GM18499 (cell line): Measurements from ENCODE around the gene PLA2G15.

Source experiments
- ATAC-seq: cut with Tn5 transposase; IDR thresholded peaks from one replicate; pipeline ENCODE4 v1.9.1; 2021; ENCODE audit warnings: moderate number of reproducible peaks; ENCODE audit not compliant: insufficient read depth, unreplicated experiment

Gene PLA2G15

DNA sequence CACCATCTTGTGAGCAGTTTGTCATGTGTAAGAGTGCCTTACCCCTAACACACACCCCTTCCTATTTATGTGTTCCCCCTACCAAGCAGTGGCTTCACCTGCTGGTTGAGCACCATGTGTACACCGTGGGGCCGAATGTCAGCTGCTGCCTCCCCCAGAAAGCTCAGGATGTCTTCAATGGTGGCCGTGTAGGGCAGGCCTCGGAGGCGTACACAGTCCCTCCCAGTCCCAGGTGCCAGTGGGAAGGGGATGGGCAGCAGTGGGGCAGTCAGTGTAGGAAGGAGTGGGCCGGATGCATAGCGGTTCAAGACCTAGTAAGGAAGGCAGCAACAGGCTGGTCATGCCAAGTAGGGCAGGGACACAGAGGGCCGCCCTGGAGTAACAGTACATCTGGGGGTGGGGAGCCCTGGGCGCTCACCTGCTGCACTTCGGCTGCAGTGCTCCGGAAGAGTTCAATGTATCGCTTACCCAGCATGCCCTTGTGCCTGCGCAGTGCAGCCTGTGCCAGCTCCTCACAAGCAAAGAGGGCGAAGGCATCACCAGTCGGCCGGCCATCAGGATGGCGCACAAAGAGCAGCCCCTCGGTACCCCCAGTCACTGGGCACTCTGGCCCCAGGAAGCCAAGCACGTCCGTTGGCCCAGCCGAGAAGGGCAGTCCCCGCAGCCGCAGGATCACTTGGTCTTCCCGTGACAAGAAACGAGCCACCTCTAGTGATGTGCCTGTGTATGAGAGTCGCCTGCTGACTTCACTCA is 13.6 kb upstream of the PLA2G15 start:
- no peak for ATAC-seq

DNA sequence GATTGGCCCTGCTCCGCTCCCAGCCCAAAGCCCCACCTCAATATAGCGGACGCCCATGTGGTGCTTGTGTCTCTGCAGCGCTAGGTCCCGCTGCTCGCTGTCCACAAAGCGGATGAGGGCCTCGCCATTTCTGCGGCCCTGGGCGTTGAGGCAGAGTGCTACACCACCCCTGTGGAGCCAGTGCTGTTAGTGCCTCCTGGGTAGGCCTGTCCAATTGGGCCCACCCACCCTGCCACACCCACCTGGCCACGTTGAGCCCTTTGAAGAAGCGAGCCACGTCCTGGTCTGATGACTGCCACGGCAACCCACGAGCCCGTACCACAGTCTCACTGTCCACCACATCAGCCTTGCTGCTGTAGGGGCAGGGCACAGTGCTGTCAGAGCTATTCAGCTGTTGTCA is 12.8 kb upstream of the PLA2G15 start:
- ATAC-seq, result no peak

DNA sequence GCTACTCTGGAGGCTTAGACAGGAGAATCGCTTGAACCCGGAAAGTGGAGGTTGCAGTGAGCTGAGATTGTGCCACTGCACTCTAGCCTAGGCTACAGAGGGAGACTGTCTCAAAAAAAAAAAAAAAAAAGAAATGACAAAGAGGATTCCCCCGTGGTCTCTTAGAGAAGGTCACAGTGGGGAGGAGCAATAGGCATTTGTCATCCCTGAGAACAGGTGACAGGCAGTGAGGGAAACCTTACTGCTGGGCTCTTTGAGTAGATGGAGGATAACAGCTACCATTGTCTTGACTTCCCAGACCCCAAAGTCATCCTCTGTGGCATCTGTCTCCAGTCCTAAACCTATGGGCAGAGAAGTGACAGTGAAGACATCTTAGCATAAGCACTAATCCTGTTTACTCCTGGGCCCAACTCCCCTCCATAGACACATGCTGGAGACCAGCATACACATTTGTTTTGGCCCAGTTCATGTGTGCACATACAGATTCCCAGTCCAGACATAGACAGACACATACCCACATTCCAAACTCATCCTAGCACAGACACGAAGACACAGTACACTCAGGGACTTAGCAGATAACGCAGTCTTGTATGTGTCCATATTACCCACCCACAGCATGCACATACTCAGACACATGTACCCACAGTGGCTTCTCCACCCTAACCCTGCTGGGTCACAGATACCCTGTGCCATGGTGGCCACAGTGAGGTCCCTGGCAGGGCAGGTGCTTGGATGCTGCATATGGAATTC is 11.9 kb upstream of the PLA2G15 start:
- no peak for ATAC-seq

DNA sequence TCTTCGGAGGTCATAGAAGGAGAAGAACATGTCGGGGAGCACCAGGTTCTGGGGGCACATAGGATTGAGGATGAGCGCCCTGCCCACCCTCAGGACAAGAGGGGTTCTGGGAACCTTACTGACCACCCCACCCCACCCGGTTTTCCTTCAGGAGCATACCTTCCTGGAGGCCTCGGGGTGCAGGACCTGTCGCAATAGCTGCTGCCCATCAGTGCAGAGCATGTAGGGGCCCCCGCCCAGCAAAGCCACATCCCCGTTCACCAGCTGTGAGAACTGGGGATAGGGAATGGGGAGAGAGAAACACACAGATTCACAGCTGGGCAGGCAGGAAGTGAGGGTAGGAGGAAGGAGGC is 11.4 kb upstream of the PLA2G15 start:
- ATAC-seq, result no peak

DNA sequence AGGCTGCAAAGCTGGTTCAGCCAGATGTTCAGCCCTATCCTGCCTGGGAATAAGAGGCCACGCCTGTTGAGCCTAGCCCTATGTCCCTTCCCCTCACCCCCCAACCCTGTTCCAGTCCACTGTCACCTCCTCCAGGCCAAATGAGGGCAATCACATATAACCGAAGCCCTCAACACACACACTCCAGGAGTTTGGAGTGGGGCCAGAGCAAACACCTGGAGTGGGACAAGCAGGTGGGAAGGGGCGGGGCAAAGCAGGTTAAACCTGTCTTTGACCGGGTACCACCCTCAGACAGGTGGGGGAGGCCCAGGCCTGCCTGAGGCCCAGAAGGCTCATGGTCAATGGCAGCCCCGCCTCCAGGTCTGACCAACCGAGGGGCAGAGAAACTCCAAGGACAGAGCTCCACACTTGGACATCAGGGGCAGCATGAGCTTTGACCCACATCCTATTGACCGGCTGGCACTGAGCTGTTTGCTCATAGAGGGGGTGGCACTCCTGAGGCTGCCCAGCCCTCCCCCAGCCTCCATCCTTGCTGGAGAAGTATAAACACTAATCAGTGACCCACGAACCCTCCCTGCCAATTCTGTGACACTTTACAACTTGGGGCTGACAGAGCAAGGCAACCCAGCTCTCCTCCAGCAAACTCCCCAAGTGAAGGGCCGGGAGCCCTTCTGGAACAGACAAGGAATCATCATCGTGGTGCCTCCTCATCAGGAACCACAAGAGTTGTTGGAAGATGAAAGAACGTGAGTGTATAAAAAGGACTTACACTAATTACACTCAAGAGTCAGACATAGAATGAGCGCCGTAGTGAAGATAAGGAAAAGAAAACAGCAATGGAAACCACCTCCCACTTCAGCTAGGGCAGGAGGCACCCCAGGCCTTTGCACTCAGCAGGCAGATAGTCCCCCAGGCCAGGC is 10.7 kb upstream of the PLA2G15 start:
- no peak for ATAC-seq

DNA sequence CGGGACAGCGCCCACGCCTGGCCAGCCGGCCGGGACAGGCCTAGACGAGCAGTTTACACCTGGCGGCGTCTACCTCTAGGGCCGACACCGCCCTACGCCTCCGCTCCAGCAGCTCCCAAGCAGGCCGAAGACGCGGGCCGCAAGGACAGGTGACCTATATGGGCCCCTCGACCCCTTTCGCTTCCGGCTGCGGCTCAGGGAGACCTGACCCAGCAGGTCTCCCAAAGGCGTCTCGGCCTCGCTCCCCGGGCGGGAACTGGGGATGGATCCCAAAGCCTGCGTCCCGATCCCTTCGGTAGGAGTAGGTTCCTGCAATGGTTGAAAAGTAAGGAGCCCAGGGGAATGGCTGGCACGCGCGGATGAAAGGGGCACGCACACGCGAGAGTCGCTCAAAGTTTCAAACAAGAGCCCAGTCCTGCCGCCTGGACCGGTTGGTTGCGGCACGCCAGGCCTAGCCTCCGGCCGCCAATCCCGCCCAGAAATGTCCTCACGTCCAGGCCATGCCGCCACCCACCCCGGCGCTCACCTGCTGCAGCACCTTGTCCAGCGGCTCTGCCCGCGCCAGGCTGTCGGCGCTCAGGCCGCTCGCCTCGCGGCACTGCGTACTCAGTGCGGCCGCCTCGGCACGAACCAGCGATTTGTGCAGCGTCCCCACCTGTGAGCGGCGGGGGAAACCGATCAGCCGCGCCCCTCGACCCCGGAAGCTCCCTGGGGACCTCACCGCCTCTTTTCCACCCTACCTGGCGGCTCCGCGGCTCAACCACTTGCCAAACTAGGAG is 9.9 kb upstream of the PLA2G15 start:
- no peak for ATAC-seq

DNA sequence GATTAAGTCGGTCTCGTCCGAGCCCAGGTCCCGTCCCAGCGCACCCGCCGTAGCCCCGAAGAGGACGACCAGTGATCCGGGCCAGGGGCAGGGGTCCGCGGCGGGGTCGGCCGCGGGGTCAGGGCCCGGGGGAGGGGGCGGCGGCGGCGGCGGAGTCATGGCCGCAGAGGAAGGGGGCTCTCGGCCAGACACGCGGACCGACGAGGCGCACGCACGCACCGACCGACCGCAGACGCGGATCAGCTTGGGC is 9.4 kb upstream of the PLA2G15 start, which contains the start of gene ESRP2:
ESRP2 (minus strand) TSS at position 241 of the 250 bp plus-strand sequence; CDS start at position 159, 82 bp downstream.
- ATAC-seq, result no peak

DNA sequence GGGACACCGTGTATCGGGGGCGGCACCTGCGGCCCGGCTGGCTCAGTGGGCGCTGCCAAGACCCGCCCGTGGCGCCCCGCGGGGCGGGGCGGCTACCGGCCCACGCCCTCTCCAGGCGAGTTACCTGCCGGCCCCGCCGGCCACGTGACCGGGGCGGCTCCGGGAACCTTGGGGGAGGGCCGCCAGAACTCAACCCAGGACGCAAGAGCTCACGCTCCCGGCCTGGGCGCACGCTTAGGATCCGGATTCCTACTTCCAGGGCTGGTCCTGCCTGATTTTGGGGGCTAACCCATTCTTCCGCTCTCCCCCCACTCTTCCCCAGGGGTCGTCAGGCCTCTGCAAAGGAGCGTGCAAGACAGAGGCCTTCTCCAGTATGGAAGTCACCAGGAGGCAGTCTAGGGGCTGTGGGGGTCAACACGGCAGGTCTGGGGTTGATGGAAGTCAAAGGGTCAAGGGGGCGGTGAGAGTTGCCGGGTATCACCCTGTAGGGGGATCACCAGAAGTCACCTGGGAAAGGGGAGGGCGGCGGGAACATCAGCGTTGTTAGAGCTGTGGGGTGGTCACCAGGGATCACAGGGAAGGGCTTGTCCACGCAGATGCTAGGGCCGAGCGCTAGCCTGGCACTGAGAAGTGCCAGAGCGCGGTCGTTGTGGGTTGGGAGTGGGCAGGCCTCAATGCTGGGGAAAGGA is 8.9 kb upstream of the PLA2G15 start:
- no peak for ATAC-seq

DNA sequence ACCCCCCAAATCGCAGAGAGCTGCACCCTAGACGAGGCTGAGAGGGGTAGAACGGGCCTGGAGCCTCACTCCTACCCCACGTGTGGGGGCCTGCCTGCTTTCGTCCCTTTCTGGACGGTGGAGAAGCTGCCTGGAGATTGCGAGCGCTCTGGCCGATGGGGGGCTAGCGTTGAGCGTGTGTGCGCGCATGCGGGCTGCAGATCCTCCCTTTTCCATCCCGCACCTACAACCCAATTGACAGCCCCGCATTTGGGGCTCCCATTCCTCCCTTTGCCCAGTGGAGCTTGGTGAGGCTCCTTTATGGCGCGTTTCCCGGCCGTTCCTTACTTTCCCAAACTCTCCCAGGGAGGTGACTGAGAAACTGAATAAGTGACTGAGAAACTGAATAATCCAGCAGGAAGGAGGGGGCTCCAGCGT is 8.3 kb upstream of the PLA2G15 start:
- no peak for ATAC-seq

DNA sequence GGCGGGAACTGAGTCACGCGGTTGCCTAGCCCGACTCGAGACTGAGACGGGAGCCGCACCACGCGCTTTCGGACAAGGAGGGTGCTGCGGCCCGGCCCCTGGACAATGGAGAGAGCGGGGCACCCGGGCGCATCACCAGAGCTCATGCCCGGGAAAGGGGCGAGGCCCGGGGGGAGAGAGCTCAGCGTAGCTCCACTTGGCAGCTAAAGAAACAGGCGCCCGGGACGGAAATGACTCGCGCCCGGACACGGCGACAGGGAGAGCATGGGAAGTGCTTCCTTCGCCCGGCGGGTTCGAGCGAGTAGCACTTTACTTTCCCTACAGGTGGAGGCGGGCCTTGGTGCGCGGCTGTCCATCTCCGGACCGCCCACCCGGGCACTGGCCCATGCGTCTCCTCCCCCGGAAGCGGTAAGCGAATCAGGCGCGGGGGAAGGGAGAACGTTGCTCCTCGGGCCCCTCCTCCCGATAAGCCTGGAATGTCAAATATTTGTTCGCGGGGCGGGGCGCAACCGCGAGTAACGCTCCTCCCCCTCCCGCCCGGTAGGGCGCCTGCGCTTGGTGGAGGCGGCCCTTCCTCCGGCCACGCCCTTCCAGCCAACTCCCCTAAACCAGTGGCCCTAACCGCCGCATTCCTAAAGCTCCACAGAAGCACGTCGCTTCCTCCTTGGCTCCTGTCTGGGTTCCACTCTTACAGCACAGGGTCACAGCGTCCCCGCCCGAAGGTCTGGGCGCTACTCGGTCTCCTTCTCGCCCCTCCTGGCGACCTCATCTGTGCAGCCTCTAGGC is 7.7 kb upstream of the PLA2G15 start:
- peak; percentile 53 for ATAC-seq

DNA sequence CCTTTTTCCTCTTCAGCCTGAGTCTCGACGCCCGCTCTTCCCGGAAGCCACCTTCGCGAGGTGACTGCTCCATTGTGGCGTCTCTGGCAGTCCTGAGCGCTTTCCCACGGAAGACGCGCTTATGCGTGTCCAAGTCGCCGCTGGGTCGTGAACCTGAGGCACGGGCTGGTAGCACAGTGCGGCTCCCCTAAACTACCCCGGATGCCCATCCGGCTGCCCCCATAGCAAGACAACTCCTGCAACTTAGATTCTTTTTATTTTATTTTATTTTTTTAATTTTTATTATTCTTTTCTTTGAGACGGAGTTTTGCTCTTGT is 7.2 kb upstream of the PLA2G15 start:
- no peak for ATAC-seq

DNA sequence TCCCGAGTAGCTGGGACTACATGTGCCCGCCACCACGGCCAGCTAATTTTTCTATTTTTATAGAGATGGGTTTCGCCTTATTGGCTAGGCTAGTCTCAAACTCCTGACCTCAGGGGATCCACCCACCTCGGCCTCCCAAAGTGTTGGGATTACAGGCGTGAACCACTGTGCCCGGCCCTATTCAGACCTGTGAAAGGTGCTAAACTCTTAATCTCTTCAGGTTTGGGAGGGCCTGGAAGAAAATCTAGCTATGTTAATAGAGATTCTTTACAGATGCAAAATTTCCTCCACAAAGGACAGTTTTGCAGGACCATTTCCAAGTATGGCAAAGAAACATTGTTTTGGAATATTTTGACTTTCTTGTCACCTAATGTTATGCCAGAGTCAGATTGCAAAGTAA is 3.1 kb upstream of the PLA2G15 start:
- no peak for ATAC-seq

DNA sequence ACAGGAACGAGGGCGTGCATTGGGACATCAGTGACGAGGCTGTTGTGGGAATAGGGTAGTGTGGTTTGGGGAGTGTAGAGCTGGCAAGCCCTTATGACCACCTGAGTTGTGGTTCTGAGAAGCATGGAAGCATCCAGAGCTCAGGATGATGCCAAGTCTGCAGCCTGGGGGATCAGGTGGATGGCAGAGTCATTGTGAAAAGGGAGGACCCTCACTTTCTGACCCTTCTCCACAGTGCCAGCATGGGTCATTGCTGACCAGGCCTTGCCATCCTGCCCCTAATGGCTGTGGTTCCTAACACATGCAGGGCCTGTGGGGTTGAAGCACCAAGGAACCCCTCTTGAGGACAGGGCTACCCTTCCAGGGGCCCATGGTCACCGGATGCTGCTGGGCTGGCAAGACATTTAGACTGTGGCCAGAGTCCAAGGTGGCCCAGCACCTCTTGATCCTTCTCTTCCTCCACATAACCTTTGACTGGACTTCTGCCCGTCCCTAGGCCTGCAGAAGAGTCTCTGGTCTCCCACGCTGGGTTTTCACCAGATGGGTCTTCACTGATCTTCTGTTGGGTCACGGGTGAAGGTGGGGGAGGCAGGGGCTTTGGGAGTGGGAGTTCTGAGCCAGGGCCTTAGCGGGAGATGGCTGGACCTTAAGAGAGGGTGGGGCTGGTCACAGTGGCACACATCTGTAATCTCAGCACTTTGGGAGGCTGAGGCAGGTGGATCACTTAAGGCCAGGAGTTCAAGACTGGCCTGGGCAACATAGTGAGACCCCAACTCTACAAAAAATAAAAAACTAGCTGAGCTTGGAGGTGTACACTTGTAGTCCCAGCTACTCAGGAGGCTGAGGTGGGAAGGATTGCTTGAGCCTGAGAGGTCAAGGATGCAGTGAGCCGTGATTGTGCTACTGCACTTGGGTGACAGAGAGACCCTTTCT is 2.0 kb upstream of the PLA2G15 start:
- ATAC-seq, result no peak

DNA sequence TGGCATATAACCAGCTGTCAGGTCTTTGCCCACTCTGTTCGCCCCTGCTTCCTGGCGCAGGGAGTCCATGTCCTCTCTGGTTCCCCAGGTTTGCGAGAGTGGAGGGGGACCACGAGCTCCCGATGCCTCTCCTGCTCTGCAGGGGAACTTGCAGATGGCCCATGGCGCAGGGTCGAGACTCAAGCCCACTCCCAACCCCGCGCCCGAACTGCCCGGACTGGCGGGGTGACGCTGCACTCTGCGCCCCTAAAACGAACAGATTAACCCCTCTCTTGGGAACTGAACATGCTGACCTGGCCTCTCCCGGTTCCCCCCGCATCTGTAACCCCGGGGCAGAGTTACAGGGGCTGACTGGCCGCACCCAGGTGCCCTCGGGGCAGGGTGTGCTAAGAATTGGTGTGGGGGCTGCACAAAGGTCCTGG is 681 bp upstream of the PLA2G15 start:
- no peak for ATAC-seq

DNA sequence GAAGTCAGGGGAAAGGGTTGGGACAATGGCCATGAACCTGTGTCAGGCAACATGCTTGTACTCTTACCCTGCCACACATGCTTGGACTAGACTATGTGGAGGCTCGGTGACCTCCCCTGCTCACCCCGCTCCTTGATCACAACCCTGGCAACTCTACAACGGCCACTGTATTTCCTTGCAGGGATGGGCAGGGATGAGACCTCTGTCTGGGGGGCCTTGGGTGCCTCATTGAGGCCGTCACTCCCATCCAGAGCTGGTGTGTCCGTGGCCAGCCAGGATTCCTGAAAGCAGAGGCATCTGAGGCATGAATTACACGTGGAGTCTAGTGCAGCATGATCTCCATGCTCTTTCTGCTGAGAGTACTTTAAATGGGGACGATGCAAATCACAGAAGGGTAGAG is 948 bp downstream of the PLA2G15 start:
- ATAC-seq, result no peak

DNA sequence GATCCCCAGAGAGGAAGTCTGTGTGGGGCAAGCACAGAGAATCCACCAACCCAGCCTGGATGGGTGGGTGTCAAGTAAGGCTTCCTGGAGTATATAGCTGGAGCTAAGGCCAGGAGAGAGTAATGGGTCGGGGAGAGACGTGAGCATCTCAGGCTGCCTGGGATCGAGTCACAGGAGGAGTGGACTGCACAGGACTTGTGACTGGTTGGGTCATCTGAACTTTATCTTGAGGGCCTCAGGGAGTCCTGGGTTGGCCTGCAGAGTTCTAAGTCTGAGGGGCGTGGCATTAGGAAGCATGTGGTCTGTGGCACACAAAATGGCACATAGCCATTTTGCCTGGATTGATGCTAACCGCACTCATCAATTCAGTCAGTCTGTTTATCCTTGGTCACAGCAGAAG is 1.5 kb downstream of the PLA2G15 start:
- no peak for ATAC-seq

DNA sequence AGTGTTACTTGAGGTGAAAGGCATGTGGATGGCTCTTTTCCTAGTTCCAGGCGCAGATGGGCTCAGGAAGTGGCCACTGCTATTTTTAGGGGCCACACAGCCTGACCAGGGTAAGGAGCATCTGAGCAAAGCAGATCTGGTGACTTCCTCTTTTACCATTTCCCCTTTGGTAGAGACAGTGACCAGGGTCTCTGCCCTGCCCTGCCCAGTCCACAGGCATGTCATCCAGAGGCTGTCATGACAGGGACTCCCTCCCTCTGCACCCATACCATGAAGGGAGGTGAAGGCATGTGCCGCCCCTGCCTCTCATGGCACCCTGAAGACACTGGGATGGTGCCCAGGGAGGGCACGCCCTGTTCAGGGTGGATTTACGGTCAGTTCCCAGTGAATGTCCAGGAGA is 2.2 kb downstream of the PLA2G15 start:
- no peak for ATAC-seq

DNA sequence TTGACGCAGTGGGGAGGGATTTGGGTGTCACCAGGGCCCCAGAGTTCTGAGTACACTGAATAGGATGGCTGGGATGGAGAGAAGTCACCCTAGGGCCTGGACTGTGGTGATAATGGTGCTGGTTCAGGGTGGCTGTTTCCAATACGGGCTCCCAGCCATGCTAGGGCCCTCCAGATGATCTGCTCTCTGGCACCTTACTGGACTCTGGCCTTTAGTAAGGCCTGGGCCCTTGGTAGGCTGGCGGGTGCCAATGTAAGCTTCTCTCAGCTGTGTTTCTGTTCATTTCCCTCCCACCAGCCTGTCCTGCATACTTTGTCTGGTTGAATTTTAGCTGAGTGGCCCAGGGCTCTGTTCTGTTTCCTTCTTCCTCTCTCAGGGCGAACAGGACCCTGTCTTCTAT is 2.8 kb downstream of the PLA2G15 start:
- no peak for ATAC-seq
